Cerebellar nuclear complex (tissue), 1 donor: ENCODE results near the gene WDR35.

ENCODE experiments used
- DNase-seq, 2 experiments: peaks; one replicate each; lab custom pipeline; 2025; lab: John Stamatoyannopoulos, UW

The WDR35 gene

DNA sequence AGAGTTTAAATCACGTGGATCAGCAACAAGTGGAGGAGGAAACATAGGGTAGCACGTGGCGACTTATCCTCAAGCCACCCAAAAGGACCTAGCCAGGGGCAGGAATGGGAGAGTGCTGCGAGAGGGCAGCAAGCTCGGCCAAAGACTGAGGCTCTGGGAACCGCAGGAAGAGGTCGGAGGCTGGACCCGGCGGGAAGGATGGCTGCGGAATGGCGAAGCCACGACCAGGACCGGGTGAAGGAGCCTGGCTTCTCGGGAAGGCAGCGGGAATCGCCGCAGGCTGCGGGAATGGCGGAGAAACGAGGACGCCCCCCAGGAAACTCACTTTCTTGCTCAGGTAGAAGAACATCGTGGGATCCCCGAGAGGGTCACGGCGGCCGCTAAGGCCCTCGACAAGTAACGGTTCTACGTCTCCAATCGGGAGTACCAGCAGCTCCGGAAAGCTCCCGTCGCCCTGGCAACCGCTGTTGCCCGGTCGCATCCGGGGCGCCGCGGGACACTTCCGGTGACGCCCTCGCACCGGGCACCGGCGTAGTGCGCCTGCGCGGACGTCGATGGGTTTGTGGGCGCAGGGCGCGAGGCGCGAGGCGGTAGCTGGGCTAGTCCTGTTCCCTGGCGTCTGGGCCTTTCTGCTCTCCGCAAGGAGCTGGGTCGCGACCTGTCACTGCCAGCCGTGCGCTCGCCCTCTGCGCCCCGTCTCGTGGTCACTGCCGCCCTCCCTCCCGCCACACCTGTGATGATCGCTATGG is at the start of gene WDR35:
Gene WDR35 (minus strand): TSS at position 439 of the 749 bp plus-strand sequence. CDS start 90 bp downstream, at position 349.
- peak in 1 of 2 experiments; percentile 33 for DNase-seq

DNA sequence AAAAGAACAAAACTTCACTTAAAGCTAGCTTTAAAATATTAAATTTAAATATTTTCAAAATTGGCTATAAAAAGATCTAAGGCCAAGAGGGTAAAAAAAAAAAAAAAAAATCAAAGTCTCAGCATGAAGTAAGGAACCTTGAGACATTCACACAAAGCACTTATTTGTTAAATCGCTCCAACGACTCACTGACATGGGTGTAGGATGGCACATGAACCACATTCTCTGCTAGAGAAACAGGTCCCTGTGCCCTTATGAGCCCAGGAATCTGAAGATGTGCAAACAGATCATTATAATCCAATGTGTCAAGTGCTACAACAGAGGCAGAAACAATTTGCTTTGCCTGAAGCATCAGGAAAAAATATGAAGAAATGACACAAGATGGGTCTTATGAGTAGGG is 47.8 kb upstream of the WDR35 start:
- no peak for DNase-seq

DNA sequence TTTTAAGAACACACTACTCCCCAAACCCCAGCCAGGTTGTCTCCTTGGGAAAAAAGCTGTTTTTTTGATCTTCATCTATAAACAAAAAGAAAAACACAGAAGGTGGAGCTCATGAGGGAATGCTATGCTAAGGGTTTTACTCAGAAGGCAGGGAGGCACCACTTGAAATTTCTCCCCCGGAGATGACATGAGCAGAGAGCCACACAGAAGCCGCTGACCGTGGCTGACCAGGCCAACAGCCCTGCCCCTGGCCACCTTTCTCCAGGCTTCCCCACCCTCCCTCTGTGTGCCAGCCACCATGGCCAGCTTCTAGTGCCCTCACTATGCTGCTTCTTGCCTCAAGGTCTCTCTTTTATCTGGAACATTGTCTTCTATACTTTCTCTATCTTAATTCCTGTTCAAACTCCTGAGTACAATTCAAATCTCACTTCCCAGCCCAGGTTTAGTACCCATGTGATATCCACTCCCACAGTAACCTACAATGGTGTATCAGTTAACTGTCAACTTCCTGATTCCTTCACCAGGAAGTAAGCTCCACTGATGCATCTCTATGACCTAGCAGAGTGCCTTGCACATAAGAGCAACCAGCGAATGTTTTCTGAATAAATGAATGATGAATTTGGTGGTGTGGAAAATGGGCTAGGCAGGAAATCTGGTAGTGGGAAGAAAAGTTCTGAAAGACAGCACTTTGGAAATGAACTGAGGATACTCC is 46.2 kb upstream of the WDR35 start:
- DNase-seq: no peak

DNA sequence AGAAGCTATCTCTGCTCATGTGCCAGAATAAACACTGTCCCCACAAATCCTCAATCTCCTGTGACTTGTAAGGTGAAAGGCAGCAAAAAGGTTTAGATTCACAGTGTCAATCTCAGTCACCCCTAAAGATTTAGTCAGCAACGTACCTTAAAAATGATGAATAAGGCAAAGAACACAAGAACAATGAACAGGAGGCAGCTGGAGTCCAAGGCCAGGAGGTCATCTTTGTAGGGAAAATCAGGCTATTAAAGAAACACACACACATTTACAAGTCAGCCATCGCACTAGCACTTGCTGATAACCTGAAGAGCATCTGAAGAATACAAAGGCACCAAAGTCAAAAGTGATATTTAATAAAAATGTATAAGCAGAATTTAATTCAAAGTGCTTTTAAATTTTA is 44.9 kb upstream of the WDR35 start:
- no peak for DNase-seq

DNA sequence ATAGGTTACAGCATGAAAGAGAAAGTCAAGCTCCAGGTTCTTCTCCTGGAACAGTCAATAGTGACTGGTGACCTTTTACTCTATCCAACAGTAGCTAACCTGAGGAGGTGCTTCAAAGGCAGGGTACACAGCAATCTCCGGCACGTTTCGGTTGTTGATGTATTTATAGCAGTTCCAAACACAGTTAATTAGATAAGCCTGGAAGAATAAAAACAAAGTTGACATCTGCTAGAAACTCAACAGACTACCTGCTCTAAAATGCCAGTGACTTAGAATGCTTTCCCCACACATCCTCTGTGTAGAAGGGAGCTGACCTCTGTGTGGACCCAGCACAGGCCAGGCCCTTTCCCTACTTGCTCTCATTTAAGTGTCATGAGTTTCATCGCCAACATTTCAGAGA is 44.3 kb upstream of the WDR35 start:
- no peak for DNase-seq

DNA sequence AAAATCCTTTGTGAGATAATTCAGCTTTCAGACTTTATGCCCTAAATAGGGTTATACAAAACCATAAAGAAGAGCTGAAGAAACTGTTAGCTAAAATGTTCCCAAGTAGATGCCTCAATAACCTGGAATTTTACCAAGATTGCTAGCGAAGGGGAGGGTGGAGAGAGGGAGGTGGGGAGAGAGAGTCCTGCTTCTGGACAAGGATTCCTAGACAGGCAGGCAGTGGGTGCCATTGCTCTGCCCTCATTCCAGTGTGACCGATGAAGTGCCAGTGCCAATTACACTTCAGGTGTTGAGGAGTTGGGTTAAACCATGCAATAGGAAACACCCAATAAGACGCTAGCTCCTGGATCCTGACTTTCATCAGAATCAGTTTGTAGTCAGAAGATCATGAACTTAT is 43.4 kb upstream of the WDR35 start:
- DNase-seq: no peak

DNA sequence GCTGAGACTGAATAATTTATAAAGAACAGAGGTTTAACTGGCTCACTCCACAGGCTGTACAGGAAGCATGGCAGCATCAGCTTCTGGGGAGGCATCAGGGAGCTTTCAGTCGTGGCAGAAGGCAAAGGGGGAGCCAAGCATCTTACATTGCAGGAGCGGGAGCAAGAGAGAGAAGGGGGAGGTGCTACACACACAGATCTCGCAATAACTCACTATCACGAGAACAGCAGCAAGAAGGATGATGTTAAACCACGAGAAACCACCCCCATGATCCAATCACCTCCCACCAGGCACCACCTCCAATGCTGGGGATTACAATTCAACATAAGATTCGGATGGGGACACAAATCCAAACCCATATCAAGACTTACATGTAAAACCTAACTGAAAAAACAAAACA is 40.3 kb upstream of the WDR35 start:
- no peak for DNase-seq

DNA sequence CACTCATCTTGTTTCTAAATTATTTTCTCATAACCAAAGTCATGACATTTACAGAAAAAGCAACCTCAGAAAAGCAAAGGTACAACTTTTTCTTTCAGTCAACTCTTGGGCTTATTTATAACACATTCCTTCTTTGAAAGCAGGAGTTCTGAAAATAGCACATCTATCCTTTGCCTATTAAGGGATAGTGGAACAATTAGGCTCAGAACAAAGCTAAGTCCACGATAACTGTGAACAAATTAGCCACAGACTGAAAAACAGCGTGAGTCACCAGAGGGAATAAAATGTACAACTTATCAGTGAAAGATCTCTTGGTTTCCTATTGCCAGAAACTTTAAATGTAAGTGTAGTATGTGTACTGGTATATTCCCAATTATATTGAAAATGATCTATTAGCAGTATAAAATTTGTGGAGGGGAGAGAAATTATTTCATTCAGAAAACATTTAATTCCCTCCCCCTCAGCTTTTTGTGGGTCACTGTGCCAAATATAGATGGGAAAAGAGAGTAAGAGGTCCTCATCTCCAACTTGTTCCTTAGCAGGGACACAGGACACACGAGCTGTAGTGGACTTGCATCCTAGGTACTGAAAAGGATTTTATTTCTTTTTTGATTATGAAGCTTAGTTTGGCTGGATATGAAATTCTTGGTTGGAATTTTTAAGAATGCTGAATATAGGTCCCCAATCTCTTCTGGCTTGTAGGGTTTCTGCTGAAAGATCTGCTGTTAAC is 38.0 kb upstream of the WDR35 start:
- DNase-seq: no peak

DNA sequence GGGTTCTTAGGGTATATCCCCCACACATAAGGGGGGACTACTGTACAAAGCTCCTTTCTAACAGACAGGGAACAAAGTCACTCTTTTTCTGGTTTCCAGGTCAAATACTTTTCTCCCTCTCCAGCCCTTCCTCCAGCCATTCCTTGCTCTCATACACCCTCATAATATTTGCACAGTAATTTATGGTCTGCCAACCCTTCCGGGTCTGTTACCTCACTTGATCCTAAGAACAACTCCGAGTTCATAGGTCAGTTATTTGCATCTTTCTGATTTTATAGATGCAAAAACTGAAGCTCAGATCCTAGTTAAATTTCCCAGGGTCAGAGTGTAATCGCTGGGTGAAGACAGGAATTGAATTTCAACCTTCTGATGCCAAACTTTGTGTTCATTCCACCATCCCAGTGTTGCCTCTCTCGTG is 37.4 kb upstream of the WDR35 start:
- no peak for DNase-seq

DNA sequence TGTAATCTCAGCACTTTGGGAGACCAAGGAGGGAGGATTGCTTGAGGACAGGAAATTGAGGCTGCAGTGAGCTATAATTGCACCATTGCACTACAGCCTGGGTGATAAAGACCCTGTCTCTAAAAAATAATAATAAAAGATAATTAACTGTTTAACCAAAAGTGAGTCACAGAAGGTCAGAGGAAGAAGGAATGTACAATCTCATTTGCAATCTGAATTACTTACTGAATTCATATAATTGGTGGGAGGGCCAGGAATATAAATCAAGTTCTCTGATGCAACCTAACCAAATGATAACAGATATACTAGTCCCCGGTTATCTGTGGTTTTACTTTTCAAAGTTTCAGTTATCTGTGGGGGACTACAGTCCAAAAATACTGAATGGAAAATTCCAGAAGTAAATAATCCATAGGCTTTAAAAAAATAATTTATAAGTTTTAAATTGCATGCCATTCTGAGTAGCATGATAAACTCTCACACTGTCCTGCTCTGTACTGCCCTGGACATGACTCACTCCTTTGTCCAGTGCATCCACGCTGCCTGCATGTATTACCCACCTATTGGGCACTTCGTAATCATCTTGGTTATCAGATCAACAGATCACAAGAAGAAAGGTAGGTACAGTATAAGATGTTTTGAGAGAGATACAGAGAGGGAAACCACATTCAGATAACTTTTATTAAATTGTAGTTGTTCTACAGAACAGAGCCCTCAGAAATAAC is 35.3 kb upstream of the WDR35 start:
- DNase-seq: no peak

DNA sequence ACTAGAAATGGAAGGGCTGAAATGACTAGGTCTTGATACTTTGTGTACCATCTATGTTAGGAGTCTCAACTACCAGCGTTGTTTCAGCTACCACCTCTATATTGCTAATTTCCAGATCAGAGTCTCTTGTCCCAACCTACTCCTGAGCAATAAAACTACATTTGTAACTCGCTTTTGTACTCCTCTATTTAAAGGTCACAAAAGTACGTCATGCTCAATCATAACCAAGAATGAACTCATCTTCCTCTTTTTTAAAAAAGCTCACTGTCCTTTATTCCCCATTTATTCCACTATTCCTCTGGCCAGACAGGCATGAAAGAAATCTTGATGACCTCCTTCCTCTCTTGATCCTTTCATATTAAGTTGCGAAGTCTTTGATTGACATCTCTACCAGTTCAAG is 33.8 kb upstream of the WDR35 start:
- no peak for DNase-seq

DNA sequence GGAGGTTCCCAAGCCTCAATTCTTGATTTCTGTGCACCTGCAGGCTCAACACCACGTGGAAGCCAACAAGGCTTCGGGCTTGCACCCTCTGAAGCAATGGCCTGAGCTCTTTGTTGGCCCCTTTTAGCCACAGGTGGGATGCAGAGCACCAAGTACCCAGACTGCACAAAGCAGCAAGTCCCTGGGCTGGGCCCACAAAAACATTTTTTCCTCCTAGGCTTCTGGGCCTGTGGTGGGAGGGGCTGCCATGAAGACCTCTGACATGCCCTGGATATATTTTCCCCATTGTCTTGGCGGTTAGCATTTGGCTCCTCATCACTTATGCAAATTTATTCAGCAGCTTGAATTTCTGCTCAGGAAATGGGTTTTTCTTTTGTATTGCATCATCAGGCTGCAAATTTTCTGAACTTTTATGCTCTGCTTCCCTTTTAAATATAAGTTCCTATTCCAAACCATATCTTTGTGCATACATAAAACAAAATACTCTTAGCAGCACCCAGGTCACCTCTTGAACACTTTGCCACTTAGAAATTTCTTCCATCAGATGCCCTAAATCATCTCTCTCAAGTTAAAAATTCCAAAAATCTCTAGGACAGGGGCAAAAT is 31.6 kb upstream of the WDR35 start:
- no peak for DNase-seq

DNA sequence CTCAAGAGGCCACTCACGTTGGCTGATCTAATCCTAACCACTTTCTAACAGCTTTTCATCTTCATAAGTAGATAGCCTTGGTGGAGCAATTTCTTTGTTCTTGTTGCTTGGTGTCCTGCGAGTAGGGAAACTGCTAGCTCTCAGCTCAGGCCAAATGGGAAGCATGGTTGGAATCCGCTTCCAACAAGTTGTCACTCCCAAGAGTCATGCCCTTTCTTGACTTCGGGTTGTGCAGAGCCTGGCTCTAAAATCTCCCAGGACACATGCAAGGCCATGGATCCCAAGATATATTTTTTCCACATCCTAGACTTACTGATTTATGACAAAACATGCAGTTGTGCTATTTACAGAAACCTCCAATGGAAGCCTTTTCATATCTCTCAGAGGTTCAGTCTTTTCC is 29.8 kb upstream of the WDR35 start:
- DNase-seq: no peak

DNA sequence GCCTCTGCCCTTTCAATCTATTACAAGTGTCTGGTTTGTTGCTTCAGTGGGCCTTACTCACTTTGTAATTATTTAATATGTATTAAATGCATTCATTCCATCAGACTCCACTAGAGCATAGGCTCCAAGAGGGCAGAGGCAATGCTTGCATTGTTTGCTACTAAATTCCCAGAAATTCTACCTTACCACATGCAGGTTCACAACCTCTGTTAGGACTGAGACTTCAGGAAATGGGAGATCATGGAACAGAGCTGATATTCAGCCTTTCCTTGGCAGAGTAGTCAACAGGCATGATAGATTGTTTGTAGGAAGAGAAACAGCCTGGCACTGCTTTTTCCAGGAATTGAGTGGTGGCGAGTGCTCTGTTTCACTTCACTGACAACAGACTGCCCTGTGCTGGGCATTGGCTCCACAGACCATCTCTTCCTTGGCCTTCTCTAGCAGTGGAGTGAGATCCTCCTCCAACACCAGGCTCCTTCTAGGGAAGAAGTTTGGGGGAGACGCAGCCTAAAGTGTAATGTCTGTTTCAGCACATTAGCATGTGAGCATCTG is 28.8 kb upstream of the WDR35 start:
- no peak for DNase-seq

DNA sequence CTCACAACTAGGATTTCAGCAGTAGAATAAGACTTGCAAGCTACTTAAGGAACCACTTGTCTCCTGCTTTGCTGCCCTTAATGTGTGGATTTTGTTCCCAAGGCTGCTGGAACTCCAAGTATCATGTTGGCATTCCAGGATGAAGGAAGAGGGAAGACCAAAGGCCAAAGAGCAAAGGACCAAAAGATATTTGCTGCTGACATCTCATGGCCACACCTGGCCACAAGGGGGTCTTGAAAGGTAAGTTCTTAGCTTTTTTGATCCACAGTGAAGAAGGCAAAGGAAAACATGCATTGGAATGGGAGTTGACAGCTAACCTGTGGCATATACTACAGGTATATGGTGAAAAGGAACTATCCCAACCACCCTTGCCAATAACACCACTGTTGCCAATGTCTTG is 26.4 kb upstream of the WDR35 start:
- DNase-seq: no peak

DNA sequence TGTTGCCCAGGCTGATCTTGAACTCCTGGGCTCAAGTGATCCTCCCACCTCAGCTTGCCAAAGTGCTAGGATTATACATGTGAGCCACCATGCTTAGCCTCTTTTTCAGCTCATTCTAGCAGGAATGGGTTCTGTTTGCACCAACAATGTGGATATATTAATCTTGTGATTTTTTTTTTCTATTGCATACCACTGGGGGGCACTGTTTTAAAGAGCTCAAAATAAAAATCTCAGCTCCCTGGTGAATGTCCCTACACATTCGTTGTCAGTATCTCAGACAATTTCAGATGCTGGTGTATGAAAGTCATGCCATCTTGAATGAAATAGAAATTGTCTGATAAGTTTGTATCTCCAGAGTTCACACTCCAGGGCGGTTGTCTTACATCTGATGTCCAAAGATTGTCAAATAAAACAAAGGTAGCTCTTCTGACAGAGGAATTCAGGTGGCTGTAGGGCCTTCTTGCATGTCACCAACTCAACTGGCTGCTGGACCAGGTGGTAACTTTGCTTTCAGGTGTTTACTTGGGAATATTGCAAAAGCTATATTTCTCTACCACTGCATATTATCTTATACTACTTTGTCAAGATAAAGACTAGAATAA is 25.7 kb upstream of the WDR35 start:
- no peak for DNase-seq

DNA sequence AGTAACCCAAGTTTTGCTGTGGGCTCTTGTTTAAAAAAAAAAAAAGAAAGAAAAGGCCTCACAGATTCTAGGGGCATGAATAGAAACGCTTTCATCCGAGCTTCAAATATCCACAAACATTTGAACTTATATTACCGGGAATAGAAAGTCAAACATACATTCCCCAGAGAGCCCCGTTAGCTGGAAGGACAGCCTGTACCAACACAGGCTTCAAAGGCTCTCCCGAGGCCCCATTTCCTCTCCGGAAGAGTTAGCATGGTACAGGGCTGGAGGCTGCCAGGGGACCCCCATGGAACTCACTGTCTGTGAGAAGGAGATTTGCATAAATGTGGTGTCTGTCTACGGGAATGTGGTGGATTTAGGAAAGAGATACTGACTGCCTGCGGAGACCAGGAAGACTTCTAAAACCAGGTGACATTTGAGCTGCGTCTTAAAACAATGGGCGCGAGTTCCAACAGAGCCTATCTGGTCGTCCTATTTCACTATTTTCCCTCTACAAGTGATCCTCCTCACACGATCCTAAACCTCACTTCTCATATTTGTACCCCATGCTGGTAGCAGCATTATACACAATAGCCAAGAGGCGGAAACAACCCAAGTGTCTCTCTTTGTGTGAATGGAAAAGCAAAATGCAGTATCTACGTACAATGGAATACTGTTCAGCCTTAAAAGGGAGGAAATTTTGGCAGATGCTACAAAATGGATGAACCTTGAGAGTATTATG is 23.4 kb upstream of the WDR35 start:
- DNase-seq: no peak

DNA sequence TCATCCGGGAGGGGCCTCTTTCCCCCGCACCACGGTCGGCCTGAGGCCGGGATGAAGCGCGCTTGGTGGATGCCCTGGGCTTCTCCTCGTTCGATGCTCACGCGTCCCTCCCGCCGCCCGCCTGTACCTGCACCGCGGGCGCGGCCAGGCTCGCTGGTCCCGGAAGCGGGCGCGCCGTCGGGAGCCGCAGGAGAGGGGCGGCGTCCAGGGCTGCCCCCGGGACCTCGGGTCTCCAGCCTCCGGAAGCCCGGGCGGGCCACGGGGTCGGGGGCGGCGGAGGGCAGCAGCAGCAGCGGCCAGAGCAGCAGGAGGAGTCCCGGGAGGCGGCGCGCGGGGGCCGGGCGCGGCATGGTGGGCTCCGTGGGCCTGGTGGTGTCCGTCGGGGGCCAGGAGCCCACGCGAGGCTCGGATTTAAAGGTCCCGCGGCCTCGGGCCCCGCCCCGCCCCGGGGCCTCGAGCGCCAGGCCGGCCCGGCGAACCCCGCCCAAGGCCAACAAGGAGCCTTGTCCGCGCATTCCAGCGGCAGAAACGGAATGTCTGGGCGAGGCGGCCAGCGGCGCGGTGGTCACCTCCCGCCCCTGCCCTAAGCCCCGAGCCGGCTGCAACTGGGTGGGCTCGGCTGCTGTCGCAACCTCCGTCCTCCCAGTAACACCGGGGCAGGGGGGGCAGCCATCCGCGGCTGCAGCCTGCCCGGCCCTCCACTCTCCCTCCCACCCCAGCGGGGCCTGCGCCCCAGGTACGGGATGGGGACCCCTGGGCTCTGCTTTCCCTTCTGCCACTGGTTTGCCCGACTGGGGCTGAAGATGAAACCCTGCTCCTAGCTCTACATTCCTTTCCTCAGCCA is 22.6 kb upstream of the WDR35 start, which contains the start of gene MATN3:
Gene MATN3 (minus strand): TSS at position 387 of the 844 bp plus-strand sequence. CDS start 37 bp downstream, at position 350.
- no peak for DNase-seq

DNA sequence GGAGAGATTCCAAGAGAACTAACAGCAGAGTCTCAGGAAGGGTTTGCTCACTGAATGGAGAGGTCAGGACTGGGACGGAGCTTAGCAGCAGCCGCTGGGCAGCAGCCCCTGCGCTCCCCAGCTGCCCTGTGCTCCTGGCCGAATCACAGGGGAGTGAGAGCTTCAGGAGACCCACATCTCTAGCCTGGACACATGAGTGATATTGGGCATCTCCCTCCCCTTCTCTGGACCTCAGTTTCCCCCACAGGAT is 22.1 kb upstream of the WDR35 start:
- DNase-seq: no peak
